Neutrophil (primary cell): ENCODE data around the gene HPCAL1.

Experiments
- H3K27ac ChIP-seq: fragments of 200-600 bp; sonication (generic); 2 replicates; pipeline ENCODE4 v1.5.1; 2016; ENCODE audit warnings: mild to moderate bottlenecking, moderate library complexity
- H3K27me3 ChIP-seq: fragments of 200-600 bp; sonication (generic); 2 replicates; pipeline ENCODE4 v1.6.0; 2016; ENCODE audit warnings: mild to moderate bottlenecking
- H3K36me3 ChIP-seq: fragments of 200-600 bp; sonication (generic); 2 replicates; pipeline ENCODE4 v1.5.1; 2017
- H3K4me1 ChIP-seq, 2 experiments: fragments of 200-600 bp in 1 of 2; sonication (generic) in 1 of 2; 1 replicate in 1 of 2; 2 replicates in 1 of 2; pipeline versions ENCODE4 v1.5.1 to v1.6.1; 2013 to 2016; ENCODE audit warnings: low read depth in 1 of 2, low read length in 1 of 2, mild to moderate bottlenecking in 1 of 2, moderate library complexity in 1 of 2; ENCODE audit not compliant: control insufficient read depth in 1 of 2, insufficient read depth in 1 of 2
- H3K4me3 ChIP-seq, 2 experiments: fragments of 200-600 bp in 1 of 2; sonication (generic) in 1 of 2; 1 replicate in 1 of 2; 2 replicates in 1 of 2; pipeline ENCODE4 v1.5.1; 2013 to 2016; ENCODE audit warnings: low read depth in 1 of 2, low read length in 1 of 2, mild to moderate bottlenecking in 1 of 2, moderate library complexity in 1 of 2
- H3K9me3 ChIP-seq: fragments of 200-600 bp; sonication (generic); 2 replicates; pipeline ENCODE4 v1.5.1; 2016
- CTCF ChIP-seq: fragments of 200-600 bp; sonication (generic); IDR thresholded peaks from 2 replicates; pipeline ENCODE4 v1.5.1; 2016; ENCODE audit warnings: antibody characterized with exemption

HPCAL1 gene

GRCh38 chr2:10339647-10340592 lies 37.2 kb downstream of the HPCAL1 start:
- Histone ChIP-seq H3K27ac (no peak overlapping the region), H3K9me3 (no peaks in the 10 kb centered on the region), H3K27me3 (no peaks in the 10 kb centered on the region), H3K4me1 (peaks cover 17 to 20% of the 10 kb centered on the region in 2 experiments), H3K36me3 (no peaks in the 10 kb centered on the region), H3K4me3 (no peak overlapping the region)
- TF ChIP-seq CTCF: no peak

- no peak for TF ChIP-seq CTCF
- no peaks in the 10 kb centered on the region for H3K36me3 ChIP-seq
- H3K4me1 ChIP-seq: peaks cover 22 to 23% of the 10 kb centered on the region in 2 experiments
- no peak overlapping the region for H3K27ac ChIP-seq
- H3K27me3 ChIP-seq: no peaks in the 10 kb centered on the region
- no peak overlapping the region for H3K4me3 ChIP-seq
- H3K9me3 ChIP-seq: no peaks in the 10 kb centered on the region
Measured at GRCh38 chr2:10340593-10340975, 37.9 kb downstream of the HPCAL1 start.

GRCh38 chr2:10341193-10341592 lies 38.5 kb downstream of the HPCAL1 start:
- Histone ChIP-seq H3K27ac (peak overlapping the region; percentile 64), H3K4me3 (no peak overlapping the region), H3K27me3 (no peaks in the 10 kb centered on the region), H3K9me3 (no peaks in the 10 kb centered on the region), H3K4me1 (peaks cover 22 to 23% of the 10 kb centered on the region in 2 experiments), H3K36me3 (no peaks in the 10 kb centered on the region)
- TF ChIP-seq CTCF: no peak

GRCh38 chr2:10342245-10342951 lies 39.7 kb downstream of the HPCAL1 start:
- peaks cover 22 to 23% of the 10 kb centered on the region in 2 experiments for H3K4me1 ChIP-seq
- H3K36me3 ChIP-seq: no peaks in the 10 kb centered on the region
- no peaks in the 10 kb centered on the region for H3K27me3 ChIP-seq
- H3K27ac ChIP-seq: no peak overlapping the region
- no peak for TF ChIP-seq CTCF
- H3K4me3 ChIP-seq: no peak overlapping the region
- H3K9me3 ChIP-seq: no peaks in the 10 kb centered on the region

GRCh38 chr2:10343191-10343590 lies 40.5 kb downstream of the HPCAL1 start:
- Histone ChIP-seq H3K27me3 (no peaks in the 10 kb centered on the region), H3K36me3 (no peaks in the 10 kb centered on the region), H3K4me3 (no peak overlapping the region), H3K4me1 (peaks cover 22 to 23% of the 10 kb centered on the region in 2 experiments), H3K27ac (no peak overlapping the region), H3K9me3 (no peaks in the 10 kb centered on the region)
- no peak for TF ChIP-seq CTCF
